Adrenal gland (tissue), 5 donors: ENCODE data around the gene LRP8.

ENCODE experiments used
- CTCF ChIP-seq, 6 experiments: fragments of 450-650 bp in 4 of 6; fragments of 200-600 bp in 2 of 6; sonication (generic) in 1 of 6; IDR thresholded peaks; 1 replicate in 5 of 6; 2 replicates in 1 of 6; pipeline versions ENCODE4 v1.5.1 to v1.8.0; 2016 to 2021; ENCODE audit warnings: antibody characterized with exemption in 6 of 6, mild to moderate bottlenecking in 2 of 6, moderate library complexity in 1 of 6
- POLR2A ChIP-seq, 2 donors: fragments of 450-650 bp; IDR thresholded peaks; one replicate each; pipeline ENCODE4 v1.6.1; 2017; ENCODE audit warnings: antibody characterized with exemption in 2 of 2, mild to moderate bottlenecking in 2 of 2, moderate library complexity in 1 of 2
- donor health status: DM: no; HTN: no; CAD: no.

GRCh38 chr1:53326598-53327181 lies 1.2 kb downstream of the LRP8 start:
- no peak for TF ChIP-seq CTCF (IDR thresholded peaks at IDR 0.05)
- no peak for TF ChIP-seq POLR2A (IDR thresholded peaks at IDR 0.05)
